Prostate gland (tissue), 2 donors: ENCODE data around the gene KCTD20. TPM values are rescaled to one million over a fixed set of nuclear protein-coding genes. Genes with fewer than 3 reads are reported as not detected.

ENCODE experiments used
- DNase-seq: peaks from one replicate; pipeline ENCODE4 v3.0.0-alpha.2; 2019; ENCODE audit warnings: low spot score
- H3K27ac ChIP-seq, 2 donors: fragments of 200-600 bp; sonication (generic); 2 replicates each; pipeline ENCODE4 v1.5.1; 2017 to 2019
- H3K27me3 ChIP-seq: fragments of 200-600 bp; sonication (generic); replicated peaks from 2 replicates; pipeline ENCODE4 v1.5.1; 2019; ENCODE audit not compliant: insufficient read depth
- H3K36me3 ChIP-seq, 2 donors: fragments of 200-600 bp; sonication (generic); 1 replicate in 1 of 2; 2 replicates in 1 of 2; pipeline versions ENCODE4 v1.5.1 to v1.8.1; 2017 to 2019
- H3K4me1 ChIP-seq: fragments of 200-600 bp; sonication (generic); replicated peaks from 2 replicates; pipeline ENCODE4 v1.5.1; 2019
- H3K4me3 ChIP-seq, 2 donors: fragments of 200-600 bp; sonication (generic); 2 replicates each; pipeline ENCODE4 v1.5.1; 2017 to 2019
- H3K9me3 ChIP-seq: fragments of 200-600 bp; sonication (generic); 2 replicates; pipeline ENCODE4 v1.5.1; 2017
- POLR2A ChIP-seq: fragments of 450-650 bp; IDR thresholded peaks from one replicate; pipeline ENCODE4 v1.6.1; 2016; ENCODE audit warnings: antibody characterized with exemption, mild to moderate bottlenecking
- POLR2AphosphoS5 ChIP-seq: sonication (generic); formaldehyde crosslinking; IDR thresholded peaks from one replicate; pipeline ENCODE4 v1.6.1; 2017; ENCODE audit warnings: antibody characterized with exemption
- WGBS: methylation state at CpG from one replicate; pipeline ENCODE4 v1.1.5; 2018; 5-methylcytosine and 5-hydroxymethylcytosine counted together
- intact Hi-C: fragments of 100-400 bp; cut with DNase I; formaldehyde crosslinking; loops from one replicate; pipeline ENCODE4 v1.14.2; 2022
- total RNA-seq, 2 donors: library from RNA; depleted of rRNA; stranded (reverse); fragments of >200 nt; gene quantifications; one replicate each; pipeline ENCODE4 v1.1.0, GENCODE V29; 2016
- TF ChIP-seq, protein P1 (sequence below), 4 experiments: fragments of 200-600 bp in 2 of 4; fragments of 450-650 bp in 2 of 4; sonication (generic) in 2 of 4; IDR thresholded peaks; 1 replicate in 3 of 4; 2 replicates in 1 of 4; pipeline ENCODE4 v1.5.1; 2016 to 2019; ENCODE audit warnings: antibody characterized with exemption in 4 of 4, mild to moderate bottlenecking in 2 of 4, moderate library complexity in 2 of 4

The KCTD20 gene
- total RNA-seq, 2 donors from 2014 or later, result 33.7 to 44.1 TPM

DNA sequence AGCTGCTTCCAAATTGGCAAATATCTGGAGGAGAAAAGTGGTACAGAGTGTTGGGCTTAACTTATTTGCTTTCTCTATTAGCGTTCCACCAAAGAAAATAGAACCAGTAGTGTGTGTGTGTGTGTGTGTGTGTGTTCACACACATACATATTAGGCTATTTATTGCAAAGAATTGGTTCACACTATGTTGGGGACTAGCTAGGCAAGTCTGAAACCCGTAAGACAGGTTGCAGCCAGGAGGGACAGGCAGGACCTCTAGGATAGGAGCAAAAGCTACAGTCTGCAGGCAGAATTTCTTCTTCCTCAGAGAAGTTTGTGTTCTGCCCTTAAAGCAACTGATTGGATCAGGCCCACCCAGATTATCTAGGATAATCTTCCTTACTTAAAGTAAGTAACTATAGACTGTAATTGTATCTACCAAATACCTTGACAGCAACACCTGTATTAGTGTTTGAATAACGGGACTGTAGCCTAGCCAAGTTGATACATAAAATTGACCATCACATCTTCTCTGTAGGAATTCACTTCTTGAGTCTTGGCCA is 12.8 kb downstream of the KCTD20 start:
- intact Hi-C loops, result no loop called here
- peak; percentile 76 for DNase-seq
- Histone ChIP-seq H3K4me1 (peaks cover 7% of the 10 kb centered on the region), H3K27me3 (no peaks in the 10 kb centered on the region), H3K9me3 (no peaks in the 10 kb centered on the region), H3K4me3 (no peak overlapping the region), H3K27ac (peak overlapping the region in 1 of 2 donors; percentile 44), H3K36me3 (no peaks in the 10 kb centered on the region)
- WGBS, result 42% methylated on average over 3 of the region's 3 CpGs
- TF ChIP-seq, protein P1, sequence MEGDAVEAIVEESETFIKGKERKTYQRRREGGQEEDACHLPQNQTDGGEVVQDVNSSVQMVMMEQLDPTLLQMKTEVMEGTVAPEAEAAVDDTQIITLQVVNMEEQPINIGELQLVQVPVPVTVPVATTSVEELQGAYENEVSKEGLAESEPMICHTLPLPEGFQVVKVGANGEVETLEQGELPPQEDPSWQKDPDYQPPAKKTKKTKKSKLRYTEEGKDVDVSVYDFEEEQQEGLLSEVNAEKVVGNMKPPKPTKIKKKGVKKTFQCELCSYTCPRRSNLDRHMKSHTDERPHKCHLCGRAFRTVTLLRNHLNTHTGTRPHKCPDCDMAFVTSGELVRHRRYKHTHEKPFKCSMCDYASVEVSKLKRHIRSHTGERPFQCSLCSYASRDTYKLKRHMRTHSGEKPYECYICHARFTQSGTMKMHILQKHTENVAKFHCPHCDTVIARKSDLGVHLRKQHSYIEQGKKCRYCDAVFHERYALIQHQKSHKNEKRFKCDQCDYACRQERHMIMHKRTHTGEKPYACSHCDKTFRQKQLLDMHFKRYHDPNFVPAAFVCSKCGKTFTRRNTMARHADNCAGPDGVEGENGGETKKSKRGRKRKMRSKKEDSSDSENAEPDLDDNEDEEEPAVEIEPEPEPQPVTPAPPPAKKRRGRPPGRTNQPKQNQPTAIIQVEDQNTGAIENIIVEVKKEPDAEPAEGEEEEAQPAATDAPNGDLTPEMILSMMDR (IDR thresholded peaks at IDR 0.05), result no peak
- peak; percentile 83 for TF ChIP-seq POLR2AphosphoS5

- no peaks in the 10 kb centered on the region for H3K36me3 ChIP-seq
- peaks cover 7% of the 10 kb centered on the region for H3K4me1 ChIP-seq
Measured at GRCh38 chr6:36459501-36459900, 16.7 kb downstream of the KCTD20 start.

DNA sequence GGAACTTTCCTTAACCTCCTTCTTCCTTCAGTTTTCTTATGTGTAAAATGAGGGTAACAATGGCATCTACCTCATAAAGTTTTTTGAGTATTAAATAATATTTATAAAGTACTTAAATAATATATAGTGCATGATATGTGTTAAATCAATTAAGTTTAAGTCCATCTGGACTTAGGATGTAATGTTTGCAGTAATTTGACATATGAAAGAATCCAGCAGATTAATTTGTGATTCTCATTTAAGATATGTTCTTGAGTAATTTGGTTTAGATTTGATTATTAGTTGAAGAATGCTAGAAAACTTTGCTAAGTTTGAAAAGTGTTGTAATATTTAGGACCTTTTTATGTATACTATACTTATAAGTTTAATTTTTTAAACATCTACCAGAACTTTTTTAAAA is 18.1 kb downstream of the KCTD20 start:
- intact Hi-C loops, result no loop called here
- H3K36me3 ChIP-seq, result no peaks in the 10 kb centered on the region
- no peak overlapping the region for H3K4me3 ChIP-seq
- no peaks in the 10 kb centered on the region for H3K27me3 ChIP-seq
- no peak for DNase-seq
- H3K9me3 ChIP-seq, result no peaks in the 10 kb centered on the region
- no peaks in the 10 kb centered on the region for H3K4me1 ChIP-seq
- TF ChIP-seq POLR2AphosphoS5, result no peak
- TF ChIP-seq POLR2A, result no peak
- TF ChIP-seq, protein P1 (IDR thresholded peaks at IDR 0.05), result no peak
- no peak overlapping the region for H3K27ac ChIP-seq

More at GRCh38 chr6:36459501-36459900, 16.7 kb downstream of the KCTD20 start:
- Histone ChIP-seq H3K27me3 (no peaks in the 10 kb centered on the region), H3K27ac (no peak overlapping the region), H3K4me3 (no peak overlapping the region), H3K9me3 (no peaks in the 10 kb centered on the region)
- no peak for DNase-seq
- TF ChIP-seq, protein P1 (IDR thresholded peaks at IDR 0.05), result no peak
- TF ChIP-seq POLR2A (no peak), POLR2AphosphoS5 (no peak)
- intact Hi-C loops, result no loop called here

DNA sequence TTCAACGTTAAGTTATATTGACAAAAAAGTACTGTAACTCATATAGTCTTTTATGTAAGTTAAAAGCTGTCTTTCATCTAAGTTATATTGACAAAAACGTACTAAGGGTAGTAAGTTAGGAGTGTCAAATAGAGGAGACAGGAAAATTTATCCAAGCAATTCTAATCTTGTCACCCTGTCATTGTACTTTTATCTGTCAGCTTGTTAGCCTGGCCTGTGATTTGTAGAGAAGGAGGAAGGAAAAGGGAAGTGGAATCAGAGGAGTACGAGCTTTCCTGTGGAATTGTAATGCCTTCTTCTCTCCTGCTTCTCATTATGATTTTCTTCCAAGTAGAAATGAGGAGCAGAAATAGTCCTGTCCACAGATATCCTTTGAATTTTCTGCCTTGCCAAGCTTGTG is 18.8 kb downstream of the KCTD20 start:
- H3K4me3 ChIP-seq, result no peak overlapping the region
- no peaks in the 10 kb centered on the region for H3K27me3 ChIP-seq
- TF ChIP-seq, protein P1 (IDR thresholded peaks at IDR 0.05), result no peak
- no peak for TF ChIP-seq POLR2A
- TF ChIP-seq POLR2AphosphoS5, result no peak
- no peaks in the 10 kb centered on the region for H3K9me3 ChIP-seq
- intact Hi-C loops, result no loop called here
- DNase-seq, result no peak
- WGBS, result 50% methylated on average over 3 of the region's 3 CpGs
- no peak overlapping the region for H3K27ac ChIP-seq
- H3K36me3 ChIP-seq, result no peaks in the 10 kb centered on the region
- no peaks in the 10 kb centered on the region for H3K4me1 ChIP-seq

GRCh38 chr6:36463676-36464075 is 20.9 kb downstream of the KCTD20 start:
- H3K9me3 ChIP-seq, result no peaks in the 10 kb centered on the region
- intact Hi-C loops, result no loop called here
- H3K4me3 ChIP-seq, result no peak overlapping the region
- no peaks in the 10 kb centered on the region for H3K4me1 ChIP-seq
- no peak for DNase-seq
- TF ChIP-seq POLR2A, result no peak
- TF ChIP-seq, protein P1 (IDR thresholded peaks at IDR 0.05), result no peak
- no peak for TF ChIP-seq POLR2AphosphoS5
- no peak overlapping the region for H3K27ac ChIP-seq
- 43% methylated on average over 1 of the region's 1 CpG for WGBS
- no peaks in the 10 kb centered on the region for H3K27me3 ChIP-seq
- no peaks in the 10 kb centered on the region for H3K36me3 ChIP-seq
